GM23338 (cell line): ENCODE data around the gene ULBP1. TPM values are rescaled to one million over a fixed set of nuclear protein-coding genes. Genes with fewer than 3 reads are reported as not detected.

Experiments
- ATAC-seq: fragments of 200-7000 bp; cut with Tn5 transposase; 3 replicates; pipeline ENCODE4 v1.9.1; 2020
- DNase-seq: peaks from one replicate; pipeline ENCODE4 v3.0.0-alpha.2; 2015; ENCODE audit warnings: low spot score
- H2AFZ ChIP-seq: fragments of 200-600 bp; sonication (generic); 2 replicates; pipeline ENCODE4 v1.8.0; 2016; ENCODE audit warnings: antibody characterized with exemption, mild to moderate bottlenecking, moderate library complexity
- H3F3A ChIP-seq: fragments of 200-600 bp; sonication (generic); replicated peaks from 2 replicates; pipeline ENCODE4 v1.8.0; 2017; ENCODE audit warnings: antibody characterized with exemption, mixed run types, low read depth
- H3K27ac ChIP-seq: fragments of 200-600 bp; sonication (generic); 2 replicates; pipeline ENCODE4 v1.6.1; 2016; ENCODE audit warnings: low read depth
- H3K27me3 ChIP-seq: fragments of 200-600 bp; sonication (generic); 2 replicates; pipeline ENCODE4 v1.8.0; 2016; ENCODE audit warnings: mild to moderate bottlenecking, mixed run types, moderate library complexity; ENCODE audit not compliant: insufficient read depth
- H3K36me3 ChIP-seq: fragments of 200-600 bp; sonication (generic); 2 replicates; pipeline ENCODE4 v1.8.0; 2016; ENCODE audit warnings: mild to moderate bottlenecking; ENCODE audit not compliant: insufficient read depth
- H3K4me1 ChIP-seq: fragments of 200-600 bp; sonication (generic); 2 replicates; pipeline ENCODE4 v1.8.0; 2016; ENCODE audit warnings: mild to moderate bottlenecking, moderate library complexity; ENCODE audit not compliant: insufficient read depth
- H3K4me2 ChIP-seq: fragments of 200-600 bp; sonication (generic); 2 replicates; pipeline ENCODE4 v1.7.1; 2017; ENCODE audit warnings: mixed run types
- H3K4me3 ChIP-seq: fragments of 200-600 bp; sonication (generic); 2 replicates; pipeline ENCODE4 v1.6.1; 2016; ENCODE audit warnings: mixed run types
- H3K79me2 ChIP-seq: fragments of 200-600 bp; sonication (generic); replicated peaks from 2 replicates; pipeline ENCODE4 v1.8.0; 2017; ENCODE audit warnings: mild to moderate bottlenecking; ENCODE audit not compliant: insufficient read depth
- H3K9me2 ChIP-seq: fragments of 200-600 bp; sonication (generic); 2 replicates; pipeline ENCODE4 v1.8.0; 2017; ENCODE audit not compliant: insufficient read depth
- H4K20me1 ChIP-seq: fragments of 200-600 bp; sonication (generic); replicated peaks from 2 replicates; pipeline ENCODE4 v1.8.0; 2017; ENCODE audit warnings: mild to moderate bottlenecking; ENCODE audit not compliant: insufficient read depth
- H3K27ac Mint-ChIP-seq: 2 replicates; pipeline ENCODE4 v1.8.0; 2020; ENCODE audit warnings: inconsistent platforms, mild to moderate bottlenecking, moderate library complexity, mixed read lengths
- H3K27me3 Mint-ChIP-seq: 3 replicates; pipeline ENCODE4 v1.8.0; 2022; ENCODE audit warnings: low read depth, mild to moderate bottlenecking, moderate library complexity, mixed read lengths, inconsistent platforms; ENCODE audit not compliant: insufficient read depth, poor library complexity
- H3K36me3 Mint-ChIP-seq: 3 replicates; pipeline ENCODE4 v1.8.0; 2021; ENCODE audit warnings: low read depth, mild to moderate bottlenecking, inconsistent platforms, moderate library complexity, mixed read lengths
- H3K4me1 Mint-ChIP-seq: 3 replicates; pipeline ENCODE4 v1.8.0; 2020; ENCODE audit warnings: mild to moderate bottlenecking, inconsistent platforms, mixed read lengths
- H3K4me3 Mint-ChIP-seq: 3 replicates; pipeline ENCODE4 v1.8.0; 2021; ENCODE audit warnings: moderate library complexity, mild to moderate bottlenecking, inconsistent platforms, mixed read lengths
- H3K9me3 Mint-ChIP-seq: 3 replicates; pipeline ENCODE4 v1.8.0; 2020; ENCODE audit warnings: moderate library complexity, mild to moderate bottlenecking, inconsistent platforms, mixed read lengths
- CREB1 ChIP-seq: fragments of 250-450 bp; sonication (Bioruptor Pico); IDR thresholded peaks from 2 replicates; pipeline ENCODE4 v1.5.0; 2020; ENCODE audit warnings: low read depth, mild to moderate bottlenecking, moderate library complexity
- CTCF ChIP-seq, 2 experiments: fragments of 200-600 bp in 1 of 2; sonication (generic) in 1 of 2; conservative IDR thresholded peaks; 2 replicates each; pipeline versions ENCODE4 v1.5.1 to v1.6.1; 2016 to 2017; ENCODE audit warnings: antibody characterized with exemption in 2 of 2, low read depth in 2 of 2, mild to moderate bottlenecking in 2 of 2, moderate library complexity in 1 of 2
- ETS1 ChIP-seq: IDR thresholded peaks from 2 replicates; pipeline ENCODE4 v1.6.1; 2016; ENCODE audit warnings: antibody characterized with exemption
- EZH2 ChIP-seq: fragments of 200-600 bp; sonication (generic); IDR thresholded peaks from one replicate; pipeline ENCODE4 v1.8.0; 2017; ENCODE audit warnings: antibody characterized with exemption, mild to moderate bottlenecking, low read depth; ENCODE audit not compliant: unreplicated experiment
- EZH2phosphoT487 ChIP-seq: fragments of 200-600 bp; sonication (generic); IDR thresholded peaks from one replicate; pipeline ENCODE4 v1.8.1; 2018; ENCODE audit warnings: antibody characterized with exemption; ENCODE audit not compliant: unreplicated experiment
- JUNB ChIP-seq: IDR thresholded peaks from one replicate; pipeline ENCODE4 v1.6.1; 2016; ENCODE audit warnings: antibody characterized with exemption; ENCODE audit not compliant: unreplicated experiment
- NANOG ChIP-seq: IDR thresholded peaks from 2 replicates; pipeline ENCODE4 v1.6.1; 2016; ENCODE audit warnings: antibody characterized with exemption, borderline replicate concordance
- POLR2AphosphoS5 ChIP-seq: IDR thresholded peaks from 2 replicates; pipeline ENCODE4 v1.6.1; 2016; ENCODE audit warnings: antibody characterized with exemption, low read depth
- REST ChIP-seq: IDR thresholded peaks from one replicate; pipeline ENCODE4 v1.6.1; 2018; ENCODE audit warnings: antibody characterized with exemption; ENCODE audit not compliant: unreplicated experiment
- STAT1 ChIP-seq: IDR thresholded peaks from one replicate; pipeline ENCODE4 v1.6.1; 2016; ENCODE audit warnings: antibody characterized with exemption; ENCODE audit not compliant: unreplicated experiment
- ZNF114 ChIP-seq: fragments of 250-450 bp; sonication (Bioruptor Pico); IDR thresholded peaks from 2 replicates; pipeline ENCODE4 v1.5.0; 2020; ENCODE audit warnings: mild to moderate bottlenecking, moderate library complexity
- ZNF331 ChIP-seq: fragments of 250-450 bp; sonication (Bioruptor Pico); IDR thresholded peaks from 2 replicates; pipeline ENCODE4 v1.5.0; 2020; ENCODE audit warnings: low read depth, mild to moderate bottlenecking, moderate library complexity
- ZNF462 ChIP-seq: fragments of 250-450 bp; sonication (Bioruptor Pico); IDR thresholded peaks from 2 replicates; pipeline ENCODE4 v1.5.0; 2020; ENCODE audit warnings: mild to moderate bottlenecking, moderate library complexity
- polyA plus RNA-seq: library from polyadenylated mRNA; unstranded; fragments of >200 nt; fragmentation: Nextera tagmentation; extraction: Ambion mirVana; gene quantifications from 2 replicates; pipeline ENCODE4 v1.2.1, GENCODE V29; 2016
- total RNA-seq: library from RNA; depleted of rRNA; stranded (reverse); fragments of >200 nt; shearing (Covaris generic); gene quantifications from 2 replicates; pipeline ENCODE4 v1.2.3, GENCODE V29; 2014

Gene ULBP1
- total and polyA plus RNA-seq, 2 experiments from 2014 or later = 0.74 to 1.7 TPM

GRCh38 chr6:149977221-149977620, 13.5 kb downstream of the ULBP1 start:
- peaks cover 48% of the 10 kb centered on the region for H3K27me3 Mint-ChIP-seq
- TF ChIP-seq CTCF (conservative IDR thresholded peaks at IDR 0.05; ENCODE audit: low read depth in 2 of 2) = no peak
- TF ChIP-seq EZH2 = no peak
- TF ChIP-seq ZNF331 (CRISPR knock-in tag) = no peak
- TF ChIP-seq EZH2phosphoT487 = no peak
- no peak for TF ChIP-seq NANOG
- TF ChIP-seq ZNF114 (CRISPR knock-in tag) = no peak
- TF ChIP-seq CREB1 (CRISPR knock-in tag) = no peak
- no peak for TF ChIP-seq ZNF462 (CRISPR knock-in tag)
- no peak for TF ChIP-seq ETS1
- TF ChIP-seq JUNB = no peak
- TF ChIP-seq POLR2AphosphoS5 = no peak
- no peak for TF ChIP-seq STAT1
- TF ChIP-seq REST = no peak
- no peaks in the 10 kb centered on the region for H3K36me3 Mint-ChIP-seq
- DNase-seq (no peak), ATAC-seq (no peak)
- Histone ChIP-seq H3K79me2 (no peaks in the 10 kb centered on the region), H3K4me1 (no peaks in the 10 kb centered on the region), H3K4me2 (no peak overlapping the region), H3K4me3 (no peak overlapping the region), H4K20me1 (no peaks in the 10 kb centered on the region), H3K27me3 (peaks cover 83% of the 10 kb centered on the region), H2AFZ (no peak overlapping the region), H3K36me3 (no peaks in the 10 kb centered on the region), H3K9me2 (no peaks in the 10 kb centered on the region), H3K27ac (no peak overlapping the region), H3F3A (no peaks in the 10 kb centered on the region)
- no peaks in the 10 kb centered on the region; the same call in 2 of the 3 replicates for H3K4me1 Mint-ChIP-seq
- no peaks in the 10 kb centered on the region; the same call in 2 of the 3 replicates for H3K9me3 Mint-ChIP-seq
- no peak overlapping the region for H3K27ac Mint-ChIP-seq
- H3K4me3 Mint-ChIP-seq = no peak overlapping the region
